Epithelial cell of proximal tubule (primary cell): ENCODE results near the gene ZNF789. TPM values are rescaled to one million over a fixed set of nuclear protein-coding genes. Genes with fewer than 3 reads are reported as not detected.

Experiments
- DNase-seq: peaks from one replicate; pipeline ENCODE4 v3.0.0-alpha.2; 2011; ENCODE audit warnings: low read depth
- H3K4me3 ChIP-seq: 2 replicates; pipeline ENCODE4 v1.5.1; 2011; ENCODE audit warnings: low read depth, mild to moderate bottlenecking, low read length
- total RNA-seq: library from RNA; depleted of rRNA; stranded (reverse); fragments of >200 nt; gene quantifications from 2 replicates; pipeline ENCODE4 v1.2.3, GENCODE V29; 2015
- TF ChIP-seq, protein P1 (sequence below): conservative IDR thresholded peaks from 2 replicates; pipeline ENCODE4 v1.5.1; 2012; ENCODE audit warnings: low read depth, mild to moderate bottlenecking, low read length

The ZNF789 gene
- total RNA-seq, 1 donor from 2014 or later: 11.6 TPM

DNA sequence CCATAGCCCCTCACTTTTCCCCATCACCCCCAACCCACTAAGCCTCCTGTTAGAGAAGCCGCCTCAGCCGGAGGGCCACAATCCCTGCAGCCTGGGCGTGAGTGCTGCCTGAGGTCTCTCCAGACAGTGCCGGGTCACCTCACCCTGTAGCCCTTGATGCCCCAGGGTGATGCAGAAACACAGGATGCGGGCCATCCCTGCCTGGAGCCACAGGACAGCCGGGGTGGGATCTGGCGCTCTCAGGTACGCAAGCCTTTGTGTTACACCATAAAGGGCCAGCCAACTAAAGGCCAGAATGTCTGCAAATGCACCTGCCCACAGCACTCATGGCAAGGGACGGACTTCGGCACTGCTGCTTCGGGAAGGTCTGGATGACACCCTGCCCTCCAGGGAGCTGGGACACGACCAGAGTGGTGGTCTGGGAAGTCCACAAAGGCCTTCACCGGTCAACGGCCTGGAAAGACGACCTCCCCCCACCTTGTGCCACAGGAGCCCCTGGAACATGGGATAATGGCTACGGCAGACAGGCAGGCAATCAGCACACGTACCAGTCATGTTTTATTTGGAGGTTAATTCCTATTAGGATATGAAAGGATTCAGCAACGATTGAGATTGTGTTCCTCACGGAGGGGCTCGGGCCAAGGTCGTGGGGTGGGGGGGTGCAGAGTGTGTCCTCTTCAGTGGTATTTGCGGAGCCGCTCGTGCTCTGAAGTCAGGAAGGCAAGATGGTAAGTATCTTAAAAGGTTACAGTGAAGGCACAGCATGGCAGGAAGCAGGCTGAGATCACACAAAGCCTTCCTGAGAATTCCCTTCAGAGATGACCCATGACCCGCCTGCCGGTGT, 14.8 kb upstream of the ZNF789 start:
- H3K4me3 ChIP-seq: no peak overlapping the region
- TF ChIP-seq, protein P1, sequence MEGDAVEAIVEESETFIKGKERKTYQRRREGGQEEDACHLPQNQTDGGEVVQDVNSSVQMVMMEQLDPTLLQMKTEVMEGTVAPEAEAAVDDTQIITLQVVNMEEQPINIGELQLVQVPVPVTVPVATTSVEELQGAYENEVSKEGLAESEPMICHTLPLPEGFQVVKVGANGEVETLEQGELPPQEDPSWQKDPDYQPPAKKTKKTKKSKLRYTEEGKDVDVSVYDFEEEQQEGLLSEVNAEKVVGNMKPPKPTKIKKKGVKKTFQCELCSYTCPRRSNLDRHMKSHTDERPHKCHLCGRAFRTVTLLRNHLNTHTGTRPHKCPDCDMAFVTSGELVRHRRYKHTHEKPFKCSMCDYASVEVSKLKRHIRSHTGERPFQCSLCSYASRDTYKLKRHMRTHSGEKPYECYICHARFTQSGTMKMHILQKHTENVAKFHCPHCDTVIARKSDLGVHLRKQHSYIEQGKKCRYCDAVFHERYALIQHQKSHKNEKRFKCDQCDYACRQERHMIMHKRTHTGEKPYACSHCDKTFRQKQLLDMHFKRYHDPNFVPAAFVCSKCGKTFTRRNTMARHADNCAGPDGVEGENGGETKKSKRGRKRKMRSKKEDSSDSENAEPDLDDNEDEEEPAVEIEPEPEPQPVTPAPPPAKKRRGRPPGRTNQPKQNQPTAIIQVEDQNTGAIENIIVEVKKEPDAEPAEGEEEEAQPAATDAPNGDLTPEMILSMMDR: no peak
- no peak for DNase-seq

DNA sequence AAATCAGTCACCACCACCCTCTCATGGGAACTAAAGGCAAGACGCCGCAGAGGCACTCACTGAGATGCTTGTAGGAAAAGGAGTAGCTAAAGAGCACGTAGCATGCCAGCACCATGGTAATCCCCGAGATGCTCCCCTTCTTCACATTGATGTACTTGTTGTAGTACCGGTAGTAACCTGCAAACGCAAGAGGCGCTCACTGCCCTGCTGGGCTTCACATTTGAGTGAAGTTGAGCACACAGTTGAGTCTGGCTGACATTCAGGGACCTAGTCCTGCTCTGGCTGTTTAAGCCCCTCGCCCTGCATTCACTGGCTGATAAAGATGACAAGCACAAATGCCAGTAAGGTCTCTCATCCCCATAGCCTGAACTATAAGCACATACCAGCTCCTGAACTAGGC, 13.6 kb upstream of the ZNF789 start:
- no peak for DNase-seq
- TF ChIP-seq, protein P1: peak; percentile 52
- no peak overlapping the region for H3K4me3 ChIP-seq

DNA sequence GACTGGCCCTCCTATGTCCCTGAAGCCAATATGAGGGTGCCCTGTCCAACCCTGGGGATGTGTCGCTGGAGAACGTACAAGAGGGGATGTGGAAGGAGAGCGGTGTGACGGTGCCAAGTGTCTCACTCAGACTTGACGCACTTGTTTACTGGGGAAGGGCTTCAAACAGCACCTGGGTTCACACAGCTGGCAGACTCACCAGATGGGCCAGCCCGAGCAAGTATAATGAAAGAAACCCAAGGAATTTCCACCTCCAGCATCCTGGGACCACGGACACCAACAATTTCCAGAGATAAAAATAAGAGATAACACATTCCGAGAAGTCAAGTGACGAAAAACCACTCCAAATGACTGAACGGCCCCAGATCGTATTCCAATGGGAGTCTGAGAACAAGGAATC, 12.0 kb upstream of the ZNF789 start:
- TF ChIP-seq, protein P1: no peak
- H3K4me3 ChIP-seq: no peak overlapping the region
- DNase-seq: no peak

DNA sequence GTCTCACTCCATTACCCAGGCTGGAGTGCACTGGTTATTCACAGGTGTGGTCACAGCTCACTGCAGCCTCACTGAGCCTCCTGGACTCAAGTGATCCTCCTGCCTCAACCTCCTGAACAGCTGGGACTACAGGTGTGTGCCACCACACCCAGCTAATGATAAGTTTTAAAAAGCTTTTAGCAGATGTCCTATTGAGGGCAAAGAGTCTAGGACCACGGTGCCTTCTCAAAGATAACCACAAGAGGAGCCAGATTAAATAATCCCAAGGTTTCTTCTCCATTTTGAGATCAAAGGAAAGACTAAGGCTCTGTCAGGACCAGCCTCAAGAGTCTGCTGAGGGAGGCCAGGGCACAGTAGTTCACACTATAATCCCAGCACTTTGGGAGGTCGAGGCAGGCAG, 11.5 kb upstream of the ZNF789 start:
- DNase-seq: no peak
- H3K4me3 ChIP-seq: no peak overlapping the region
- TF ChIP-seq, protein P1: peak; percentile 2

DNA sequence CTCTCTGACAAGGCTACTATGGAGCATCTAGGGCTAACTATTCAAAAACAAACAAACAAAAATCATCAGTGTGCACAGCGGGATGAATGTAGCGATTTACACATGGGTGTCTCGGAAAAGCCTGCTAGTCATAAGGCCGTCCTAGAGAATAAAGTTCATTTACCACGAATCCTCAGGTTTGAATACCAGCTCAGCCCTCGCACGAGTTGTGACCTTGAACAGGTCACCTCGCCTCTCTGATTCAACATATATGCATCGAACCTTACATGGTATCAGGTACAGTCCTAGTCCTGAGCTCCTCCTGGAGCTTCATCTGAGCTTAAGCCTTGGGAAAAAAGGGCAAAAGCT, 7.3 kb upstream of the ZNF789 start:
- TF ChIP-seq, protein P1: no peak
- no peak for DNase-seq
- H3K4me3 ChIP-seq: peak overlapping the region; percentile 97

DNA sequence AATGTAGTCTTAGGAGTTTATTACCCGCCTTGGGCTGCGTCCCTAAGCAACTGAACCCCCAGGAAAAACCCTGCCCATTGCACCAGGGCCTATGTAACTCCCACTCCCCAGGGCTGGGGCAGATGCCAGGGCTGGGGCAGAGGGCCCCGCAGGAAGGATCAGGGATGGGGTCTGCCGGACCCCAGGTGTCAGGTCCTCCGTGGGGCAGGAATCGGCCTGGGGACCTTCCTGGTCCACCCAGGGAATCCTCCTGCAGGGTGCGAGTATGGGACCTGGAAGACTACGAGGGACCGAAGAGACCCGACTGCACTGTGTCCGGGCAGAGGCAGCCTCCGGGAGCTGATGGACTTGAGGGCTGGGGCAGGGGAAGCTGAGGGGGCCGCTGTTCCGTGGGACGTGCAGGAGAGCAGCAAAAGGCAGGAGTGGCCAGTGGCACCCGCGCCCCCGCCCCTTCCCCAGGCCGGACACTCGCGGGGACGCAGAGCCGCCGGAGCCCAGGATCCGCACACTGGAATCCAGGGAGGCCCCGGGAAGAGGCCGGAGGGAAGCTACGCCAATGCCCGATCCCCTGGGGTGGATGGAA, 4.3 kb upstream of the ZNF789 start:
- TF ChIP-seq, protein P1: no peak
- no peak for DNase-seq
- H3K4me3 ChIP-seq: no peak overlapping the region

DNA sequence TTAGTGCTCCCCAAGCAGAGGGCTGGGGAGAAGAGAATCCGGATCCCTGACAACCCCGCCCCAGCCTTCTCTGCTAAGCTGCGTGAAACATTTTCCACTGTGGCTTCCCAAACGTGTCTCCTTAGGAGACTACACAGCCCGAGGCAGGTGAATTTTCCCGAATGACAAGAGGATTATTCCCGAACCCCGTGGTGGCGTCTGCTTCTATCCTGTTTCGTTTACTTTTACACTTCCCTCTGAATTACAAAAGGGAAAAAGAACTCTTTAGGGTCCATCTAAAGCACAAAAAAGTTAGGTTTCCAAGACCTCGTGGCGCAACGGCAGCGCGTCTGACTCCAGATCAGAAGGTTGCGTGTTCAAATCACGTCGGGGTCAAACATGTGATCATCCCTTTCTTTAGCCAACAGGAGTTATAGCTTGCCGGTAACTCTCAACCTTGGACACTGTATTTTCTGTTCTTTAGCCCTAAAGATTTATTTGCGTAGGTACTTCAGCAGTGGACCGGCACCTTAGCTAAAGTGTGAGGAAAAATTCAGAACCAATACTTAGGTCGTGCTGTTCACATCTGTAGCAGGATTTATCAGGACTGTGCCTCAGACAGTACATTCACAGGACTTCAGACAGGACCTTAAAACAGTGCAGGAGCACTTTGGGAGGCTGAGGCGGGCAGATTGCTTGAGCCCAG, 3.2 kb upstream of the ZNF789 start:
- DNase-seq: no peak
- TF ChIP-seq, protein P1: no peak

More for the DNA sequence above, 3.2 kb upstream of the ZNF789 start:
- no peak overlapping the region for H3K4me3 ChIP-seq
